Type B pancreatic cell (in vitro differentiated cells): ENCODE data around the gene CMPK1. TPM values are rescaled to one million over a fixed set of nuclear protein-coding genes. Genes with fewer than 3 reads are reported as not detected.
A peak's percentile ranks its signal among the peaks of the same experiment; 100 is the strongest.

ENCODE experiments used
- DNase-seq: peaks from one replicate; pipeline ENCODE4 v3.0.0; 2021; ENCODE audit warnings: mixed read lengths; ENCODE audit not compliant: unreplicated experiment; ENCODE audit errors: extremely low spot score
- H3K27ac Mint-ChIP-seq: 2 replicates; pipeline ENCODE4 v1.8.0; 2021; ENCODE audit warnings: mild to moderate bottlenecking, mixed read lengths
- H3K27me3 Mint-ChIP-seq: 2 replicates; pipeline ENCODE4 v1.8.0; 2021; ENCODE audit warnings: mixed read lengths
- H3K36me3 Mint-ChIP-seq: 2 replicates; pipeline ENCODE4 v1.8.0; 2021; ENCODE audit warnings: mixed read lengths
- H3K4me1 Mint-ChIP-seq: one replicate; pipeline ENCODE4 v1.8.0; 2021; ENCODE audit warnings: mixed read lengths; ENCODE audit not compliant: unreplicated experiment
- H3K4me3 Mint-ChIP-seq: 2 replicates; pipeline ENCODE4 v1.8.0; 2021; ENCODE audit warnings: mild to moderate bottlenecking, mixed read lengths
- H3K9me3 Mint-ChIP-seq: 2 replicates; pipeline ENCODE4 v1.8.0; 2021; ENCODE audit warnings: mixed read lengths
- total RNA-seq: library from RNA; stranded (reverse); gene quantifications from 2 replicates; pipeline ENCODE4 v1.2.1, GENCODE V29; 2021; ENCODE audit warnings: low replicate concordance
- TF ChIP-seq, protein P1 (sequence below): fragments of 200-600 bp; sonication (generic); conservative IDR thresholded peaks from 2 replicates; pipeline ENCODE4 v1.5.0; 2021; ENCODE audit warnings: antibody characterized with exemption, mild to moderate bottlenecking

CMPK1 gene
- total RNA-seq, 1 donor from 2014 or later, result 53.2 TPM

DNA sequence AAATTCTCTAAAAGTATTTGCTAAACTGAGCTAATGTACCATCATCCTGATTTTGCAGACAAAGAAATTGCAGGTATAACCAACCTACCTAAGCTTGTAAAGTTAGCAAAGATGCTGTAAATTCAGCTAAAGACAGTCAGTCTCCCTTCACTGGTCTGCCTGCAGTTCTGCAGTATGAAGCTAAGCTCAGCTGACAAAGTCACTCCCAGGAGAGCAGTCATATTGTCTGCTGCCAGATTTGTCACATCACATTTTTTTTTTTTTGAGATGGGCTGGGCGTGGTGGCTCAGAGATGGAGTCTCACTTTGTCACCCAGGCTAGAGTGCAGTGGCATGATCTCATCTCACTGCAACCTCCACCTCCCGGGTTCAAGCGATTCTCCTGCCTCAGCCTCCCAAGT is 8.9 kb upstream of the CMPK1 start:
- H3K27ac Mint-ChIP-seq, result no peak overlapping the region
- no peak overlapping the region for H3K4me3 Mint-ChIP-seq
- no peaks in the 10 kb centered on the region for H3K27me3 Mint-ChIP-seq
- peaks cover 4% of the 10 kb centered on the region for H3K9me3 Mint-ChIP-seq
- H3K4me1 Mint-ChIP-seq, result peaks cover 4% of the 10 kb centered on the region
- no peak for DNase-seq
- no peaks in the 10 kb centered on the region for H3K36me3 Mint-ChIP-seq
- TF ChIP-seq, protein P1, sequence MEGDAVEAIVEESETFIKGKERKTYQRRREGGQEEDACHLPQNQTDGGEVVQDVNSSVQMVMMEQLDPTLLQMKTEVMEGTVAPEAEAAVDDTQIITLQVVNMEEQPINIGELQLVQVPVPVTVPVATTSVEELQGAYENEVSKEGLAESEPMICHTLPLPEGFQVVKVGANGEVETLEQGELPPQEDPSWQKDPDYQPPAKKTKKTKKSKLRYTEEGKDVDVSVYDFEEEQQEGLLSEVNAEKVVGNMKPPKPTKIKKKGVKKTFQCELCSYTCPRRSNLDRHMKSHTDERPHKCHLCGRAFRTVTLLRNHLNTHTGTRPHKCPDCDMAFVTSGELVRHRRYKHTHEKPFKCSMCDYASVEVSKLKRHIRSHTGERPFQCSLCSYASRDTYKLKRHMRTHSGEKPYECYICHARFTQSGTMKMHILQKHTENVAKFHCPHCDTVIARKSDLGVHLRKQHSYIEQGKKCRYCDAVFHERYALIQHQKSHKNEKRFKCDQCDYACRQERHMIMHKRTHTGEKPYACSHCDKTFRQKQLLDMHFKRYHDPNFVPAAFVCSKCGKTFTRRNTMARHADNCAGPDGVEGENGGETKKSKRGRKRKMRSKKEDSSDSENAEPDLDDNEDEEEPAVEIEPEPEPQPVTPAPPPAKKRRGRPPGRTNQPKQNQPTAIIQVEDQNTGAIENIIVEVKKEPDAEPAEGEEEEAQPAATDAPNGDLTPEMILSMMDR, result no peak

DNA sequence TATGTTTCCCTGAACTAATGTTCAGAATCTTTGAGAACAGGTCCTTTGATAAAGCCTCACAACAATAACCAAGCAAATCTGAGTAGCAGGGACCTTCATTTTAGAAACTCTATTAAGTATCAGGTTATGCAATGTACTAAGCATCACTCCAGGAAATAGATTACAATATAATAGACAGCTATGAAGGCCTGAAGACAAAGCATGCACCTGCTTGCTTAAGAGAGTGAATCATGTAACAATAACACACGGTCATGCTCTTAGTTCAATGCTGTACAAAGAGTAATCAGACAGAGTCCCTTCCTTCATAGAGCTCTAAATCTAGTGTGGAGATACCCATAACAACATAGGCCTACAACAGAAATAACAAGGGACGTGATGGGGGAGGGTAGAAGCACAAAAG is 8.1 kb upstream of the CMPK1 start:
- TF ChIP-seq, protein P1, result no peak
- peaks cover 4% of the 10 kb centered on the region for H3K4me1 Mint-ChIP-seq
- H3K4me3 Mint-ChIP-seq, result no peak overlapping the region
- H3K27ac Mint-ChIP-seq, result peak overlapping the region; percentile 96
- H3K36me3 Mint-ChIP-seq, result no peaks in the 10 kb centered on the region
- no peak for DNase-seq
- H3K9me3 Mint-ChIP-seq, result peaks cover 4% of the 10 kb centered on the region
- H3K27me3 Mint-ChIP-seq, result no peaks in the 10 kb centered on the region

DNA sequence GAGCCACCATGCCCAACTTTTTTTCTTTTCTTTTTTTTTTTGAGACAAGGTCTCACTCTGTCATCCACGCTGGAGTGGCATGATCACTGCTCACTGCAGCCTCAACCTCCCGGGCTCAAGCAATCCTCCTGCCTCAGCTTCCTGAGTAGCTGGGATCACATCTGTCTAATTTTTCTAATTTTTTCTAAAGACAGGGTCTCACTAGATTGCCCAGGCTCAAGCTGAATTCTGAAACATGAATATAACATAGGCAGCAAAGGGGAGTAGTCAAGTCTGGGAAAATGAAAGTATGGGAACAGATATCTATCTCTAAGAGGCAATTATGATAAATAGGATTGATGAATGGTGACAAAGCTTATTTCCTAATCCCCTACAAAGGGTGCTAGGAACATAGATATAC is 7.3 kb upstream of the CMPK1 start:
- no peak for DNase-seq
- Mint-ChIP-seq H3K9me3 (peaks cover 4% of the 10 kb centered on the region), H3K4me1 (peaks cover 4% of the 10 kb centered on the region), H3K27me3 (no peaks in the 10 kb centered on the region), H3K36me3 (no peaks in the 10 kb centered on the region), H3K27ac (peak overlapping the region; percentile 0), H3K4me3 (no peak overlapping the region)
- TF ChIP-seq, protein P1, result no peak

DNA sequence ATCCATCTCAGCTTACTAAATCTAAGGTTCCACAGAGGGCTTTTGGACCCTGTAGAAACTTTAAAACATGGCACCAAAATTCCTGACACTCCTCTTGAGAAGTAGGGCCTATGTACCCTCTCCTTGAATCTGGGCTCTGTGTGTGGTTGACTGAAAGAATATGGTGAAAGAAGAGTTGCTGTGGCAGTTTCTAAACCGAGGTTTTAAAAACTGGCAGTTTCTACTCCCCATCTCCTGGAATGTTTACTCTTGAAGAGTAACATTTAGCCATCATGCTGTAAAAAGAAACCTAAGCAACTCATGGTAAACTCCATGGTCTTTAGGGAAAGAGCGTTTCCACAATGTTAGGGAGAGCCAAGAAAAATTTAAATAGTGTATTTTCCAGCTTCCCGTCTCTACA is 4.6 kb upstream of the CMPK1 start:
- Mint-ChIP-seq H3K27me3 (no peaks in the 10 kb centered on the region), H3K9me3 (peaks cover 4% of the 10 kb centered on the region), H3K27ac (peak overlapping the region; percentile 46), H3K4me1 (no peaks in the 10 kb centered on the region), H3K4me3 (peak overlapping the region; percentile 12), H3K36me3 (no peaks in the 10 kb centered on the region)
- DNase-seq, result no peak
- TF ChIP-seq, protein P1, result no peak

DNA sequence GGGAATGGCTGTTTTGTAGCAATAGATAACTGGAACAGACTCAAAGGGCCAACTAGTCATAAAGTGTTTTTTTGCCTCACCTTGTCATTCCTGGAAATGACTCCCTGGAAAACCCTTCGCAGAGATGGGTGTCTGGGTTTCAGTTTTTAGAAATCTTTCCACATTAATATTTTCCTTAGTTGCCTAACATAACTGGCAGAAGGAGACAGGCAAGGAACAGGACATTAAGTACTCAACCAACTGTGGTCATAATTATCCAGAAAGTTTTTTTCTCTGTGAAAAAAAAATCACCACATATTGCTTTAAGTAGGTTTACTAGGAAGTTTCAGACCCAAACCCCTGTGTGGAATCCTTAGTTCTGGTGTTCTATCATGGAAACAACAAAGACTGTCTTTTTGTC is 3.4 kb upstream of the CMPK1 start:
- no peak overlapping the region for H3K4me3 Mint-ChIP-seq
- H3K27ac Mint-ChIP-seq, result no peak overlapping the region
- H3K27me3 Mint-ChIP-seq, result no peaks in the 10 kb centered on the region
- H3K9me3 Mint-ChIP-seq, result peaks cover 4% of the 10 kb centered on the region
- no peaks in the 10 kb centered on the region for H3K36me3 Mint-ChIP-seq
- peaks cover 5% of the 10 kb centered on the region for H3K4me1 Mint-ChIP-seq
- DNase-seq, result no peak
- TF ChIP-seq, protein P1, result no peak

DNA sequence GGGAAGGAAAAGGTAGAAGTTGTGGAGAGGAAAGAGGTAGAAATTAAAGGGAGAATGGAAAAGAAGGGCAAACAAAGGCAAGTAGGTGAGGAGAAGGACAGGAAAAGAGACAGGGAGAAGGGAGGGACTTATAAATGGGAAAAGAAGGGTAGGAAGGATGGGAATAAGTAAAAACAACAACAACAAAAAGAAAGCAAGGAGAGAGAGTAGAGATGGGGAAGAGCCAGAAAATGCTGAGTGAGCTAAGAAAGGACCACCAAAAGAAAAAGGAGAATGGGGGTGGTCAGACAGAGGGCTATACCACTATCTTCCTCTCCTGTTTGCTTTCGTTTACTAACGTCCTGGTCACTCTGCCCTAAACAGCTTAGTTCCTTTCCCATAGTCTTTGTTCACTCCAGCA is 1.7 kb upstream of the CMPK1 start:
- no peaks in the 10 kb centered on the region for H3K27me3 Mint-ChIP-seq
- peak overlapping the region; percentile 35 for H3K4me3 Mint-ChIP-seq
- no peaks in the 10 kb centered on the region for H3K9me3 Mint-ChIP-seq
- TF ChIP-seq, protein P1, result no peak
- DNase-seq, result no peak
- H3K4me1 Mint-ChIP-seq, result peaks cover 11% of the 10 kb centered on the region
- H3K27ac Mint-ChIP-seq, result no peak overlapping the region
- no peaks in the 10 kb centered on the region for H3K36me3 Mint-ChIP-seq
